GM12878 (cell line): ENCODE results near the gene COL18A1. TPM values are rescaled to one million over a fixed set of nuclear protein-coding genes. Genes with fewer than 3 reads are reported as not detected.

Experiments
- ATAC-seq: fragments of 200-7000 bp; cut with Tn5 transposase; 3 replicates; pipeline ENCODE4 v1.9.1; 2020; ENCODE audit warnings: mild to moderate bottlenecking, moderate library complexity
- BruUV-seq: library from RNA; stranded (reverse); fragments of 400-500 nt; replicated peaks from 2 replicates; lab custom pipeline; 2021; lab: Mats Ljungman, UMichigan
- CTCF ChIA-PET: fragments of 300-600 bp; sonication (Branson Sonifier 250); formaldehyde crosslinking; extraction: SDS; loops from one replicate; lab custom pipeline; 2021; ENCODE audit warnings: inconsistent platforms; lab: Yijun Ruan, JAX
- POLR2A ChIA-PET: fragments of 350-600 bp; formaldehyde crosslinking; extraction: SDS; loops from one replicate; lab custom pipeline; 2021; ENCODE audit warnings: inconsistent platforms; lab: Charles Lee
- RAD21 ChIA-PET: fragments of 300-600 bp; sonication (Branson Sonifier 250); formaldehyde crosslinking; loops from one replicate; lab custom pipeline; 2023; ENCODE audit warnings: antibody characterized with exemption; ENCODE audit not compliant: unreplicated experiment; lab: Charles Lee
- SMC1A ChIA-PET: fragments of 300-600 bp; sonication (Branson Sonifier 250); formaldehyde crosslinking; loops from one replicate; lab custom pipeline; 2023; ENCODE audit not compliant: unreplicated experiment, uncharacterized antibody; lab: Charles Lee
- DNase-seq: peaks from one replicate; pipeline ENCODE4 v3.0.0-alpha.2; 2011; ENCODE audit warnings: low read depth, low spot score
- FAIRE-seq: peaks from 3 replicates; lab custom pipeline; 2011; peaks lifted over from hg19 to GRCh38; lab: Jason Lieb, UNC
- H2AFZ ChIP-seq: 2 replicates; pipeline ENCODE4 v1.6.0; 2011; ENCODE audit warnings: low read depth, low read length, control low read depth; ENCODE audit not compliant: control insufficient read depth
- H3K27ac ChIP-seq: 2 replicates; pipeline ENCODE4 v1.5.1; 2011; ENCODE audit warnings: control low read depth; ENCODE audit not compliant: control insufficient read depth, insufficient read depth
- H3K27me3 ChIP-seq, 2 experiments: replicated peaks in 1 of 2; 2 replicates each; pipeline versions ENCODE4 v1.6.0 to v1.6.1; 2011; ENCODE audit warnings: low read length in 1 of 2; ENCODE audit not compliant: control insufficient read depth in 2 of 2, insufficient read depth in 2 of 2
- H3K36me3 ChIP-seq, 2 experiments: 2 replicates each; pipeline ENCODE4 v1.5.1; 2011; ENCODE audit warnings: low read length in 1 of 2; ENCODE audit not compliant: control insufficient read depth in 2 of 2, insufficient read depth in 2 of 2
- H3K4me1 ChIP-seq: 2 replicates; pipeline ENCODE4 v1.6.1; 2011; ENCODE audit warnings: mild to moderate bottlenecking, low read length, moderate library complexity, mixed read lengths; ENCODE audit not compliant: control insufficient read depth, insufficient read depth
- H3K4me2 ChIP-seq: 2 replicates; pipeline ENCODE4 v1.6.0; 2011; ENCODE audit warnings: control low read depth; ENCODE audit not compliant: control insufficient read depth, insufficient read depth
- H3K4me3 ChIP-seq: fragments of 200-600 bp; sonication (generic); 2 replicates; pipeline ENCODE4 v1.5.1; 2016
- H3K79me2 ChIP-seq: 2 replicates; pipeline ENCODE4 v1.6.0; 2011; ENCODE audit warnings: low read length; ENCODE audit not compliant: control insufficient read depth, insufficient read depth
- H3K9ac ChIP-seq: 2 replicates; pipeline ENCODE4 v1.8.0; 2011; ENCODE audit warnings: low read length, control low read depth, mixed read lengths; ENCODE audit not compliant: control insufficient read depth, insufficient read depth
- H3K9me3 ChIP-seq: replicated peaks from 3 replicates; pipeline ENCODE4 v1.5.1; 2011; ENCODE audit warnings: mild to moderate bottlenecking, low read length; ENCODE audit not compliant: control insufficient read depth, insufficient read depth
- H4K20me1 ChIP-seq: 2 replicates; pipeline ENCODE4 v1.6.0; 2011; ENCODE audit not compliant: control insufficient read depth, insufficient read depth
- ESRRA ChIP-seq: IDR thresholded peaks from 2 replicates; pipeline ENCODE4 v1.6.1; 2012; ENCODE audit warnings: mild to moderate bottlenecking, low read length, improper control_type of control experiment
- FOS ChIP-seq: IDR thresholded peaks from 3 replicates; pipeline ENCODE4 v1.6.1; 2011; ENCODE audit warnings: borderline replicate concordance; ENCODE audit not compliant: insufficient read length; ENCODE audit errors: extremely low read depth
- HCFC1 ChIP-seq: fragments of 150-350 bp; IDR thresholded peaks from 2 replicates; pipeline ENCODE4 v1.6.1; 2014; ENCODE audit warnings: low read length
- MLLT1 ChIP-seq: fragments of 450-650 bp; IDR thresholded peaks from 2 replicates; pipeline ENCODE4 v1.6.1; 2016; ENCODE audit warnings: mild to moderate bottlenecking
- MXI1 ChIP-seq: fragments of 150-350 bp; IDR thresholded peaks from 2 replicates; pipeline ENCODE4 v1.6.1; 2011; ENCODE audit warnings: low read depth, mild to moderate bottlenecking, inconsistent platforms, low read length, improper control_type of control experiment
- NFYB ChIP-seq: IDR thresholded peaks from 2 replicates; pipeline ENCODE4 v1.6.1; 2011; ENCODE audit warnings: low read depth, mild to moderate bottlenecking, low read length, improper control_type of control experiment, moderate library complexity; ENCODE audit not compliant: insufficient read depth
- PAX8 ChIP-seq: fragments of 450-650 bp; IDR thresholded peaks from 2 replicates; pipeline ENCODE4 v1.6.1; 2017; ENCODE audit warnings: mild to moderate bottlenecking, moderate library complexity
- POLR2AphosphoS5 ChIP-seq: IDR thresholded peaks from 2 replicates; pipeline ENCODE4 v1.6.1; 2011; ENCODE audit warnings: mild to moderate bottlenecking, low read length, inconsistent platforms
- SMARCA5 ChIP-seq: fragments of 450-650 bp; IDR thresholded peaks from 2 replicates; pipeline ENCODE4 v1.6.1; 2017; ENCODE audit warnings: mild to moderate bottlenecking
- SUPT20H ChIP-seq: IDR thresholded peaks from 2 replicates; pipeline ENCODE4 v1.6.1; 2011; ENCODE audit warnings: low read depth, mild to moderate bottlenecking, low read length, moderate library complexity, borderline replicate concordance; ENCODE audit not compliant: control insufficient read depth
- ZNF592 ChIP-seq: fragments of 450-650 bp; IDR thresholded peaks from 2 replicates; pipeline ENCODE4 v1.6.1; 2017; ENCODE audit warnings: mild to moderate bottlenecking, moderate library complexity
- ZSCAN29 ChIP-seq: fragments of 450-650 bp; IDR thresholded peaks from 2 replicates; pipeline ENCODE4 v1.6.1; 2017; ENCODE audit warnings: mild to moderate bottlenecking, moderate library complexity
- WGBS: methylation state at CpG from one replicate; pipeline ENCODE4 v1.1.6; 2016; ENCODE audit warnings: low lambda C conversion rate; ENCODE audit not compliant: insufficient replicate concordance, insufficient coverage; ENCODE audit errors: missing lambda C conversion rate; 5-methylcytosine and 5-hydroxymethylcytosine counted together
- in situ Hi-C: fragments of 300-500 bp; cut with MboI; formaldehyde crosslinking; loops from 9 replicates; pipeline ENCODE4 v1.14.3; 2018; ENCODE audit warnings: mixed read lengths
- intact Hi-C: fragments of 100-400 bp; cut with micrococcal nuclease; formaldehyde crosslinking; loops from one replicate; pipeline ENCODE4 v1.14.2; 2022; ENCODE audit not compliant: unreplicated experiment
- polyA plus RNA-seq, 11 experiments: library from polyadenylated mRNA; depleted of rRNA in 4 of 11; unstranded in 6 of 11; stranded (reverse) in 5 of 11; fragments of >200 nt; fragmentation: Nextera tagmentation in 4 of 11; fragmentation: Illumina TruSeq in 1 of 11; extraction: Ambion mirVana in 4 of 11; extraction: Trizol in 1 of 11; gene quantifications; 1 replicate in 1 of 11; 2 replicates in 10 of 11; pipeline versions ENCODE4 v1.2.1 to v1.2.3, GENCODE V29; 2011 to 2016; ENCODE audit warnings: inconsistent platforms in 2 of 11, missing spikeins in 2 of 11, low read depth in 1 of 11
- total RNA-seq, 4 experiments: library from RNA; depleted of rRNA in 3 of 4; stranded (reverse); fragments of >200 nt in 3 of 4; fragmentation: Illumina TruSeq in 1 of 4; extraction: Trizol in 1 of 4; gene quantifications; 2 replicates each; pipeline versions ENCODE4 v1.2.1 to v1.2.3, GENCODE V29; 2013 to 2021

COL18A1 gene
- total and polyA plus RNA-seq, 10 of the 15 experiments (the other 5 are each of a cell fraction or from before 2014, with no cell fraction given) = under 0.01 to 0.49 (median 0.09) TPM; not detected in 3

GRCh38 chr21:45460611-45461368, 55.8 kb downstream of the COL18A1 start:
- FAIRE-seq (no peak), DNase-seq (no peak), ATAC-seq (no peak)
- no peaks in the 10 kb centered on the region for H4K20me1 ChIP-seq
- ChIA-PET SMC1A (interaction anchor here (0.6 kb wide), 1 partner anchor 256 kb away, joined by 3 read pairs; no protein-coding TSS in a partner anchor), POLR2A (no interaction called here), CTCF (interaction anchor here (1.5 kb wide), 1 partner anchor 322 kb away, joined by 3 read pairs; no protein-coding TSS in a partner anchor), RAD21 (no interaction called here)
- H3K36me3 ChIP-seq = no peaks in the 10 kb centered on the region
- in situ Hi-C loops = loop anchor here (25.0 kb wide), 1 partner anchor 352 kb away; no protein-coding TSS in a partner anchor
- H2AFZ ChIP-seq = no peak overlapping the region
- WGBS = 45% methylated on average over 9 of the region's 9 CpGs
- H3K9me3 ChIP-seq = no peaks in the 10 kb centered on the region; the same call in 2 of the 3 replicates
- H3K79me2 ChIP-seq = no peaks in the 10 kb centered on the region
- H3K27ac ChIP-seq = no peak overlapping the region
- H3K4me2 ChIP-seq = no peak overlapping the region
- TF ChIP-seq ESRRA = no peak
- TF ChIP-seq MXI1 = no peak
- no peak for TF ChIP-seq NFYB
- no peak for TF ChIP-seq FOS
- TF ChIP-seq ZSCAN29 = no peak
- TF ChIP-seq HCFC1 = no peak
- TF ChIP-seq SUPT20H = no peak
- no peak for TF ChIP-seq MLLT1
- no peak for TF ChIP-seq ZNF592
- TF ChIP-seq PAX8 = no peak
- TF ChIP-seq SMARCA5 = no peak
- TF ChIP-seq POLR2AphosphoS5 = no peak
- no peak overlapping the region for H3K4me3 ChIP-seq
- BruUV-seq = no TSS peak
- no peaks in the 10 kb centered on the region for H3K4me1 ChIP-seq
- no peak overlapping the region for H3K9ac ChIP-seq
- no peaks in the 10 kb centered on the region for H3K27me3 ChIP-seq
- intact Hi-C loops = no loop called here
